Mesenchymal stem cell (in vitro differentiated cells and primary cell): Measurements from ENCODE around the gene MYOT.

Experiments used
- DNase-seq: peaks from one replicate; pipeline ENCODE4 v3.0.0-alpha.2; 2013
- H2AFZ ChIP-seq: one replicate; pipeline ENCODE4 v1.6.1; 2013; ENCODE audit warnings: low read depth, mild to moderate bottlenecking, control low read depth, inconsistent platforms, low read length, moderate library complexity
- H2AK5ac ChIP-seq: 2 replicates; pipeline ENCODE4 v1.6.1; 2013; ENCODE audit warnings: low read length, moderate library complexity, mild to moderate bottlenecking, inconsistent platforms; ENCODE audit not compliant: severe bottlenecking
- H2BK120ac ChIP-seq: one replicate; pipeline ENCODE4 v1.6.1; 2013; ENCODE audit warnings: low read depth, mild to moderate bottlenecking, inconsistent platforms, low read length, moderate library complexity
- H2BK12ac ChIP-seq, 2 experiments: one replicate each; pipeline ENCODE4 v1.6.1; 2013; ENCODE audit warnings: inconsistent platforms in 2 of 2, low read length in 2 of 2, mild to moderate bottlenecking in 2 of 2, moderate library complexity in 2 of 2, control low read depth in 1 of 2
- H2BK15ac ChIP-seq: one replicate; pipeline ENCODE4 v1.6.1; 2013; ENCODE audit warnings: mild to moderate bottlenecking, low read depth, inconsistent platforms; ENCODE audit not compliant: poor library complexity, severe bottlenecking
- H2BK5ac ChIP-seq: 2 replicates; pipeline ENCODE4 v1.6.1; 2013; ENCODE audit warnings: low read depth, mild to moderate bottlenecking, low read length, control low read depth, inconsistent platforms; ENCODE audit not compliant: poor library complexity, severe bottlenecking
- H3K14ac ChIP-seq, 2 experiments: one replicate each; pipeline ENCODE4 v1.6.1; 2013; ENCODE audit warnings: inconsistent platforms in 2 of 2, low read length in 2 of 2, control low read depth in 1 of 2, mild to moderate bottlenecking in 1 of 2, moderate library complexity in 1 of 2
- H3K18ac ChIP-seq, 2 experiments: one replicate each; pipeline ENCODE4 v1.6.1; 2013; ENCODE audit warnings: inconsistent platforms in 2 of 2, low read length in 2 of 2, control low read depth in 1 of 2, low read depth in 1 of 2, mild to moderate bottlenecking in 1 of 2
- H3K23ac ChIP-seq, 2 experiments: one replicate each; pipeline ENCODE4 v1.6.1; 2013; ENCODE audit warnings: inconsistent platforms in 2 of 2, low read length in 2 of 2, mild to moderate bottlenecking in 2 of 2, moderate library complexity in 2 of 2, control low read depth in 1 of 2
- H3K27ac ChIP-seq: 2 replicates; pipeline ENCODE4 v1.5.1; 2013; ENCODE audit warnings: mild to moderate bottlenecking, moderate library complexity, low read length, control low read depth, inconsistent platforms; ENCODE audit not compliant: poor library complexity, severe bottlenecking
- H3K27me3 ChIP-seq, 2 experiments: 2 replicates each; pipeline versions ENCODE4 v1.6.1 to v1.7.0; 2013; ENCODE audit warnings: low read length in 2 of 2, mild to moderate bottlenecking in 2 of 2, moderate library complexity in 2 of 2, control low read depth in 1 of 2, inconsistent platforms in 1 of 2; ENCODE audit not compliant: control insufficient read depth in 1 of 2, insufficient read depth in 1 of 2
- H3K36me3 ChIP-seq, 2 experiments: 2 replicates each; pipeline versions ENCODE4 v1.6.1 to v1.7.0; 2013; ENCODE audit warnings: low read length in 2 of 2, control low read depth in 1 of 2, inconsistent platforms in 1 of 2, low read depth in 1 of 2, mild to moderate bottlenecking in 1 of 2; ENCODE audit not compliant: insufficient read depth in 2 of 2, control insufficient read depth in 1 of 2
- H3K4ac ChIP-seq, 2 experiments: one replicate each; pipeline ENCODE4 v1.6.1; 2013; ENCODE audit warnings: inconsistent platforms in 2 of 2, low read length in 2 of 2, mild to moderate bottlenecking in 2 of 2, moderate library complexity in 2 of 2, control low read depth in 1 of 2, low read depth in 1 of 2
- H3K4me1 ChIP-seq: 2 replicates; pipeline ENCODE4 v1.6.1; 2013; ENCODE audit warnings: low read depth, low read length, control low read depth; ENCODE audit not compliant: control insufficient read depth, insufficient read depth
- H3K4me2 ChIP-seq: 2 replicates; pipeline ENCODE4 v1.6.1; 2013; ENCODE audit warnings: low read length, mild to moderate bottlenecking, inconsistent platforms; ENCODE audit not compliant: poor library complexity, severe bottlenecking
- H3K4me3 ChIP-seq, 2 experiments: 2 replicates each; pipeline versions ENCODE4 v1.5.1 to v1.7.0; 2013; ENCODE audit warnings: low read length in 2 of 2, mild to moderate bottlenecking in 2 of 2, control low read depth in 1 of 2, low read depth in 1 of 2; ENCODE audit not compliant: insufficient read depth in 1 of 2
- H3K79me1 ChIP-seq: replicated peaks from 2 replicates; pipeline ENCODE4 v1.6.1; 2013; ENCODE audit warnings: mild to moderate bottlenecking, control low read depth, low read length, inconsistent platforms; ENCODE audit not compliant: poor library complexity, severe bottlenecking
- H3K9ac ChIP-seq: 2 replicates; pipeline ENCODE4 v1.7.0; 2013; ENCODE audit warnings: mild to moderate bottlenecking, low read length, moderate library complexity
- H3K9me3 ChIP-seq: 2 replicates; pipeline ENCODE4 v1.7.0; 2013; ENCODE audit warnings: mild to moderate bottlenecking, low read length; ENCODE audit not compliant: control insufficient read depth
- H4K8ac ChIP-seq: one replicate; pipeline ENCODE4 v1.6.1; 2013; ENCODE audit warnings: inconsistent platforms, mild to moderate bottlenecking, low read length, moderate library complexity
- H4K91ac ChIP-seq: one replicate; pipeline ENCODE4 v1.6.1; 2013; ENCODE audit warnings: mild to moderate bottlenecking, low read length, inconsistent platforms
- WGBS: methylation state at CpG from one replicate; pipeline ENCODE4 v1.1.7; 2013; ENCODE audit warnings: mixed read lengths; 5-methylcytosine and 5-hydroxymethylcytosine counted together

Gene MYOT

GRCh38 chr5:137866541-137867388, 895 bp upstream of the MYOT start:
- peaks cover 0 to 5% of the 10 kb centered on the region in 2 experiments for H3K27me3 ChIP-seq
- H3K4ac ChIP-seq = no peak overlapping the region
- WGBS = 100% methylated on average over 2 of the region's 4 CpGs
- H3K36me3 ChIP-seq = no peaks in the 10 kb centered on the region
- H2AK5ac ChIP-seq = no peak overlapping the region
- no peak overlapping the region for H3K27ac ChIP-seq
- no peak overlapping the region for H2BK120ac ChIP-seq
- no peaks in the 10 kb centered on the region for H3K79me1 ChIP-seq
- H2BK12ac ChIP-seq = no peak overlapping the region
- H3K23ac ChIP-seq = no peak overlapping the region
- H2BK15ac ChIP-seq = no peak overlapping the region
- no peak overlapping the region for H2BK5ac ChIP-seq
- DNase-seq = no peak
- H4K91ac ChIP-seq = no peak overlapping the region
- no peak overlapping the region for H3K9ac ChIP-seq
- no peak overlapping the region for H4K8ac ChIP-seq
- H3K9me3 ChIP-seq = no peaks in the 10 kb centered on the region
- no peak overlapping the region for H3K18ac ChIP-seq
- no peak overlapping the region for H3K14ac ChIP-seq
- H3K4me1 ChIP-seq = no peaks in the 10 kb centered on the region
- no peak overlapping the region for H3K4me2 ChIP-seq
- H2AFZ ChIP-seq = no peak overlapping the region
- H3K4me3 ChIP-seq = no peak overlapping the region

GRCh38 chr5:137870647-137871339, 3.1 kb downstream of the MYOT start:
- Histone ChIP-seq H4K8ac (no peak overlapping the region), H3K18ac (no peak overlapping the region), H2AK5ac (no peak overlapping the region), H3K36me3 (no peaks in the 10 kb centered on the region), H3K9ac (no peak overlapping the region), H3K4me2 (no peak overlapping the region), H3K27ac (no peak overlapping the region), H2AFZ (no peak overlapping the region), H3K79me1 (no peaks in the 10 kb centered on the region), H4K91ac (no peak overlapping the region), H2BK5ac (no peak overlapping the region), H3K4me1 (no peaks in the 10 kb centered on the region), H2BK15ac (no peak overlapping the region), H2BK12ac (no peak overlapping the region), H3K27me3 (peaks cover 0 to 4% of the 10 kb centered on the region in 2 experiments), H3K4me3 (no peak overlapping the region), H3K4ac (no peak overlapping the region), H3K9me3 (no peaks in the 10 kb centered on the region), H3K23ac (no peak overlapping the region), H3K14ac (no peak overlapping the region), H2BK120ac (no peak overlapping the region)
- WGBS = 91% methylated on average over 6 of the region's 7 CpGs
- DNase-seq = no peak

- Histone ChIP-seq H2BK120ac (no peak overlapping the region), H2BK5ac (no peak overlapping the region), H3K27me3 (no peaks in the 10 kb centered on the region), H4K91ac (no peak overlapping the region), H3K4me3 (no peak overlapping the region), H4K8ac (no peak overlapping the region), H2BK12ac (no peak overlapping the region), H3K36me3 (no peaks in the 10 kb centered on the region), H3K4me2 (no peak overlapping the region), H2AK5ac (no peak overlapping the region), H2AFZ (no peak overlapping the region), H2BK15ac (no peak overlapping the region), H3K27ac (no peak overlapping the region), H3K18ac (no peak overlapping the region), H3K14ac (no peak overlapping the region), H3K9me3 (no peaks in the 10 kb centered on the region), H3K9ac (no peak overlapping the region), H3K23ac (no peak overlapping the region), H3K4ac (no peak overlapping the region), H3K79me1 (no peaks in the 10 kb centered on the region), H3K4me1 (no peaks in the 10 kb centered on the region)
- 95% methylated on average over 2 of the region's 3 CpGs for WGBS
- no peak for DNase-seq
Observed at GRCh38 chr5:137871571-137871970, 3.9 kb downstream of the MYOT start.

- Histone ChIP-seq H2BK120ac (no peak overlapping the region), H3K4me1 (no peaks in the 10 kb centered on the region), H3K27me3 (no peaks in the 10 kb centered on the region), H3K4me2 (no peak overlapping the region), H3K14ac (no peak overlapping the region), H3K4me3 (no peak overlapping the region), H3K9me3 (no peaks in the 10 kb centered on the region), H2AK5ac (no peak overlapping the region), H4K91ac (no peak overlapping the region), H2BK12ac (no peak overlapping the region), H3K79me1 (no peaks in the 10 kb centered on the region), H2BK15ac (no peak overlapping the region), H3K4ac (no peak overlapping the region), H3K23ac (no peak overlapping the region), H2AFZ (no peak overlapping the region), H2BK5ac (no peak overlapping the region), H3K27ac (no peak overlapping the region), H3K36me3 (no peaks in the 10 kb centered on the region), H3K18ac (no peak overlapping the region), H4K8ac (no peak overlapping the region), H3K9ac (no peak overlapping the region)
- no peak for DNase-seq
- WGBS = 61% methylated on average over 2 of the region's 3 CpGs
Observed at GRCh38 chr5:137872466-137872865, 4.8 kb downstream of the MYOT start.
